OCI-LY7 (cell line): ENCODE results near the gene ERI3. TPM values are rescaled to one million over a fixed set of nuclear protein-coding genes. Genes with fewer than 3 reads are reported as not detected.

Source experiments
- BruUV-seq: library from RNA; stranded (reverse); fragments of 400-500 nt; replicated peaks from 2 replicates; lab custom pipeline; 2021; lab: Mats Ljungman, UMichigan
- CTCF ChIA-PET: fragments of 300-600 bp; sonication (Branson Sonifier 250); formaldehyde crosslinking; loops from one replicate; lab custom pipeline; 2022; ENCODE audit warnings: antibody characterized with exemption; ENCODE audit not compliant: unreplicated experiment; lab: Charles Lee
- POLR2A ChIA-PET: fragments of 300-600 bp; sonication (Branson Sonifier 250); formaldehyde crosslinking; loops from one replicate; lab custom pipeline; 2022; ENCODE audit warnings: antibody characterized with exemption; lab: Charles Lee
- DNase-seq: peaks from one replicate; pipeline ENCODE4 v3.0.0-alpha.2; 2015; ENCODE audit warnings: low spot score
- H2AFZ ChIP-seq: fragments of 200-600 bp; sonication (generic), shearing (Covaris generic); 2 replicates; pipeline ENCODE4 v1.6.1; 2014; ENCODE audit warnings: mild to moderate bottlenecking, antibody characterized with exemption, low read length, moderate library complexity
- H3K27ac ChIP-seq: fragments of 200-600 bp; sonication (generic); 2 replicates; pipeline ENCODE4 v1.5.1; 2014; ENCODE audit warnings: mixed run types, low read depth, mild to moderate bottlenecking, moderate library complexity, low read length, inconsistent platforms; ENCODE audit not compliant: poor library complexity, severe bottlenecking
- H3K36me3 ChIP-seq: fragments of 200-600 bp; sonication (generic); 2 replicates; pipeline ENCODE4 v1.6.1; 2014; ENCODE audit warnings: mild to moderate bottlenecking, antibody characterized with exemption, low read length, moderate library complexity, mixed read lengths; ENCODE audit not compliant: insufficient read depth
- H3K4me1 ChIP-seq: fragments of 200-600 bp; sonication (generic); 2 replicates; pipeline ENCODE4 v1.5.1; 2014; ENCODE audit warnings: mild to moderate bottlenecking, low read length; ENCODE audit not compliant: insufficient read depth, poor library complexity, severe bottlenecking
- H3K4me2 ChIP-seq: fragments of 200-600 bp; sonication (generic); 2 replicates; pipeline ENCODE4 v1.6.1; 2014; ENCODE audit warnings: mild to moderate bottlenecking, low read length
- H3K4me3 ChIP-seq: fragments of 200-600 bp; sonication (generic); 2 replicates; pipeline ENCODE4 v1.5.1; 2014; ENCODE audit warnings: mild to moderate bottlenecking, low read depth, low read length; ENCODE audit not compliant: poor library complexity, severe bottlenecking
- H3K79me2 ChIP-seq: fragments of 200-600 bp; sonication (generic); 2 replicates; pipeline ENCODE4 v1.6.1; 2016; ENCODE audit warnings: low read depth, mild to moderate bottlenecking, low read length, moderate library complexity, mixed read lengths; ENCODE audit not compliant: insufficient read depth
- H3K9me2 ChIP-seq: fragments of 200-600 bp; sonication (generic); 2 replicates; pipeline ENCODE4 v1.6.1; 2016; ENCODE audit warnings: mild to moderate bottlenecking, low read length, mixed read lengths; ENCODE audit not compliant: insufficient read depth
- H3K9me3 ChIP-seq: fragments of 200-600 bp; sonication (generic); 2 replicates; pipeline ENCODE4 v1.6.1; 2014; ENCODE audit warnings: mild to moderate bottlenecking, mixed run types, low read length, mixed read lengths
- H4K20me1 ChIP-seq: fragments of 200-600 bp; sonication (generic); 2 replicates; pipeline ENCODE4 v1.6.1; 2014; ENCODE audit warnings: mild to moderate bottlenecking, antibody characterized with exemption, low read length, moderate library complexity, mixed read lengths; ENCODE audit not compliant: insufficient read depth
- CTCF ChIP-seq: fragments of 200-600 bp; sonication (generic); conservative IDR thresholded peaks from 2 replicates; pipeline ENCODE4 v1.5.1; 2014; ENCODE audit warnings: mild to moderate bottlenecking, antibody characterized with exemption, low read length, moderate library complexity, mixed read lengths
- EZH2phosphoT487 ChIP-seq: fragments of 200-600 bp; sonication (generic); IDR thresholded peaks from 2 replicates; pipeline ENCODE4 v1.6.1; 2018; ENCODE audit warnings: low read depth, borderline replicate concordance, mild to moderate bottlenecking, mixed run types, antibody characterized with exemption, low read length, moderate library complexity, mixed read lengths
- intact Hi-C: fragments of 100-400 bp; cut with micrococcal nuclease; formaldehyde crosslinking; loops from one replicate; pipeline ENCODE4 v1.10.0; 2022; ENCODE audit not compliant: unreplicated experiment
- total RNA-seq, 2 experiments: library from RNA; depleted of rRNA in 1 of 2; stranded (reverse); fragments of >200 nt in 1 of 2; shearing (Covaris generic) in 1 of 2; gene quantifications; 2 replicates each; pipeline ENCODE4 v1.2.3, GENCODE V29; 2014 to 2022

Gene ERI3
- total RNA-seq, 2 experiments from 2014 or later, result 46.5 to 47.4 TPM

GRCh38 chr1:44330935-44331334 is 24.1 kb downstream of the ERI3 start:
- TF ChIP-seq CTCF, result no peak
- no peak for TF ChIP-seq EZH2phosphoT487
- H3K9me3 ChIP-seq, result no peaks in the 10 kb centered on the region
- ChIA-PET CTCF (no interaction called here), POLR2A (interaction anchor here (0.7 to 1.2 kb wide), 2 partner anchors 32 to 269 kb away, joined by 3 read pairs; no protein-coding TSS in a partner anchor)
- no peaks in the 10 kb centered on the region for H4K20me1 ChIP-seq
- BruUV-seq, result no TSS peak
- no peak overlapping the region for H3K27ac ChIP-seq
- no peak overlapping the region for H3K4me2 ChIP-seq
- no peaks in the 10 kb centered on the region for H3K4me1 ChIP-seq
- H3K36me3 ChIP-seq, result peaks cover 24% of the 10 kb centered on the region
- no peak for DNase-seq
- intact Hi-C loops, result no loop called here
- H3K79me2 ChIP-seq, result no peaks in the 10 kb centered on the region
- H3K4me3 ChIP-seq, result no peak overlapping the region
- no peak overlapping the region for H2AFZ ChIP-seq
- H3K9me2 ChIP-seq, result no peaks in the 10 kb centered on the region

- Histone ChIP-seq H3K4me3 (no peak overlapping the region), H3K4me1 (no peaks in the 10 kb centered on the region), H3K27ac (no peak overlapping the region), H3K4me2 (no peak overlapping the region), H3K36me3 (peaks cover 7% of the 10 kb centered on the region; the same call in 1 of the 2 replicates), H3K9me3 (no peaks in the 10 kb centered on the region), H3K79me2 (no peaks in the 10 kb centered on the region), H2AFZ (no peak overlapping the region), H4K20me1 (no peaks in the 10 kb centered on the region), H3K9me2 (no peaks in the 10 kb centered on the region)
- DNase-seq, result no peak
- intact Hi-C loops, result no loop called here
- POLR2A ChIA-PET, result no interaction called here
- CTCF ChIA-PET, result no interaction called here
- no peak for TF ChIP-seq EZH2phosphoT487
- no peak for TF ChIP-seq CTCF
- BruUV-seq, result no TSS peak
These were observed 26.2 kb downstream of the ERI3 start for GRCh38 chr1:44328671-44329416.

- Histone ChIP-seq H3K27ac (no peak overlapping the region), H4K20me1 (no peaks in the 10 kb centered on the region), H3K36me3 (peaks cover 8% of the 10 kb centered on the region; the same call in 1 of the 2 replicates), H3K9me3 (no peaks in the 10 kb centered on the region), H3K79me2 (no peaks in the 10 kb centered on the region), H3K4me1 (no peaks in the 10 kb centered on the region), H3K4me2 (no peak overlapping the region), H3K4me3 (no peak overlapping the region), H2AFZ (no peak overlapping the region), H3K9me2 (no peaks in the 10 kb centered on the region)
- CTCF ChIA-PET, result no interaction called here
- intact Hi-C loops, result no loop called here
- no peak for DNase-seq
- TF ChIP-seq EZH2phosphoT487, result no peak
- no peak for TF ChIP-seq CTCF
- no TSS peak for BruUV-seq
- POLR2A ChIA-PET, result no interaction called here
These were observed 27.2 kb downstream of the ERI3 start for GRCh38 chr1:44327679-44328491.
